HUES64 (cell line): Measurements from ENCODE around the gene ARRB2. TPM values are rescaled to one million over a fixed set of nuclear protein-coding genes. Genes with fewer than 3 reads are reported as not detected.
A peak's percentile ranks its signal among the peaks of the same experiment; 100 is the strongest.

ENCODE experiments used
- H3K27ac ChIP-seq: 2 replicates; pipeline ENCODE4 v1.7.0; 2013; ENCODE audit warnings: low read depth, low read length, inconsistent platforms
- H3K27me3 ChIP-seq: 2 replicates; pipeline ENCODE4 v1.6.1; 2013; ENCODE audit warnings: mild to moderate bottlenecking, low read length; ENCODE audit not compliant: insufficient read depth
- H3K36me3 ChIP-seq: 2 replicates; pipeline ENCODE4 v1.6.1; 2013; ENCODE audit warnings: mild to moderate bottlenecking, low read length; ENCODE audit not compliant: insufficient read depth
- H3K4me1 ChIP-seq: 2 replicates; pipeline ENCODE4 v1.6.1; 2013; ENCODE audit warnings: mild to moderate bottlenecking, low read length, moderate library complexity; ENCODE audit not compliant: insufficient read depth
- H3K4me3 ChIP-seq: 2 replicates; pipeline ENCODE4 v1.5.1; 2013; ENCODE audit warnings: mild to moderate bottlenecking, low read length, moderate library complexity
- H3K9ac ChIP-seq: 2 replicates; pipeline ENCODE4 v1.6.1; 2013; ENCODE audit warnings: mild to moderate bottlenecking, low read depth, low read length
- H3K9me3 ChIP-seq: 2 replicates; pipeline ENCODE4 v1.6.1; 2013; ENCODE audit warnings: low read depth, low read length; ENCODE audit not compliant: insufficient read depth
- WGBS: fragments of 150-250, 120-280 bp; methylation state at CpG from one replicate; pipeline ENCODE4 v1.1.7; 2013; ENCODE audit warnings: missing lambda C conversion rate; 5-methylcytosine and 5-hydroxymethylcytosine counted together
- polyA plus RNA-seq, 2 experiments: library from polyadenylated mRNA; stranded (reverse); fragments of 50-300 nt; gene quantifications; one replicate each; pipeline ENCODE4 v1.2.3, GENCODE V29; 2013

The ARRB2 gene
- 44.4 TPM for polyA plus RNA-seq (2013, experiment 1 of 2)
- 49.7 TPM for polyA plus RNA-seq (2013, experiment 2 of 2)

- H3K36me3 ChIP-seq: no peaks in the 10 kb centered on the region
- WGBS: under 1% methylated on average over 67 of the region's 67 CpGs
- peak within 1 kb of the TSS; percentile 64 for H3K9ac ChIP-seq
- 0 out of 2 replicates have a peak, but pooled peaks cover 3% of the 10 kb centered on the region for H3K27me3 ChIP-seq
- peak within 1 kb of the TSS; percentile 39; the same call in 1 of the 2 replicates for H3K27ac ChIP-seq
- H3K4me1 ChIP-seq: peaks cover 10% of the 10 kb centered on the region
- peak within 1 kb of the TSS; percentile 80 for H3K4me3 ChIP-seq
- H3K9me3 ChIP-seq: no peaks in the 10 kb centered on the region
Observed at GRCh38 chr17:4709794-4710692, at the start of gene ARRB2. Gene ARRB2 (plus strand): TSS chr17:4710632. CDS start chr17:4710722, 90 bp downstream.

- no peak overlapping the region for H3K9ac ChIP-seq
- WGBS: 88% methylated on average over 7 of the region's 8 CpGs
- H3K27ac ChIP-seq: no peak overlapping the region
- H3K4me3 ChIP-seq: no peak overlapping the region
- H3K27me3 ChIP-seq: no peaks in the 10 kb centered on the region
- no peaks in the 10 kb centered on the region for H3K9me3 ChIP-seq
- H3K4me1 ChIP-seq: no peaks in the 10 kb centered on the region
- no peaks in the 10 kb centered on the region for H3K36me3 ChIP-seq
Observed at GRCh38 chr17:4663711-4664110, 46.7 kb upstream of the ARRB2 start.

- Histone ChIP-seq H3K9ac (no peak overlapping the region), H3K27me3 (no peaks in the 10 kb centered on the region), H3K36me3 (no peaks in the 10 kb centered on the region), H3K4me3 (no peak overlapping the region), H3K4me1 (no peaks in the 10 kb centered on the region), H3K9me3 (no peaks in the 10 kb centered on the region), H3K27ac (no peak overlapping the region)
- WGBS: 92% methylated on average over 9 of the region's 9 CpGs
Observed at GRCh38 chr17:4664230-4664629, 46.2 kb upstream of the ARRB2 start.

GRCh38 chr17:4665027-4665426 is 45.4 kb upstream of the ARRB2 start:
- no peaks in the 10 kb centered on the region for H3K4me1 ChIP-seq
- no peak overlapping the region for H3K4me3 ChIP-seq
- H3K36me3 ChIP-seq: peaks cover 6% of the 10 kb centered on the region; the same call in 1 of the 2 replicates
- no peak overlapping the region for H3K9ac ChIP-seq
- no peak overlapping the region for H3K27ac ChIP-seq
- 87% methylated on average over 9 of the region's 9 CpGs for WGBS
- no peaks in the 10 kb centered on the region for H3K27me3 ChIP-seq
- no peaks in the 10 kb centered on the region for H3K9me3 ChIP-seq

- Histone ChIP-seq H3K27ac (no peak overlapping the region), H3K27me3 (no peaks in the 10 kb centered on the region), H3K9ac (no peak overlapping the region), H3K4me1 (no peaks in the 10 kb centered on the region), H3K9me3 (no peaks in the 10 kb centered on the region), H3K4me3 (no peak overlapping the region), H3K36me3 (peaks cover 14% of the 10 kb centered on the region)
- WGBS: 77% methylated on average over 4 of the region's 5 CpGs
Observed at GRCh38 chr17:4666296-4666695, 44.1 kb upstream of the ARRB2 start.

- Histone ChIP-seq H3K36me3 (peaks cover 23% of the 10 kb centered on the region), H3K9ac (no peak overlapping the region), H3K4me3 (no peak overlapping the region), H3K9me3 (no peaks in the 10 kb centered on the region), H3K4me1 (no peaks in the 10 kb centered on the region), H3K27ac (no peak overlapping the region), H3K27me3 (no peaks in the 10 kb centered on the region)
- 91% methylated on average over 3 of the region's 4 CpGs for WGBS
Observed at GRCh38 chr17:4667166-4667565, 43.3 kb upstream of the ARRB2 start.

GRCh38 chr17:4672055-4672630 is 38.3 kb upstream of the ARRB2 start:
- Histone ChIP-seq H3K27me3 (no peaks in the 10 kb centered on the region), H3K9ac (no peak overlapping the region), H3K9me3 (no peaks in the 10 kb centered on the region), H3K4me3 (no peak overlapping the region), H3K27ac (no peak overlapping the region), H3K4me1 (no peaks in the 10 kb centered on the region), H3K36me3 (peaks cover 71% of the 10 kb centered on the region)
- WGBS: 91% methylated on average over 7 of the region's 9 CpGs

GRCh38 chr17:4672751-4673150 is 37.7 kb upstream of the ARRB2 start:
- Histone ChIP-seq H3K9me3 (no peaks in the 10 kb centered on the region), H3K4me3 (no peak overlapping the region), H3K27me3 (no peaks in the 10 kb centered on the region), H3K27ac (no peak overlapping the region), H3K36me3 (peaks cover 76% of the 10 kb centered on the region), H3K9ac (no peak overlapping the region), H3K4me1 (no peaks in the 10 kb centered on the region)
- WGBS: 95% methylated on average over 8 of the region's 8 CpGs

- Histone ChIP-seq H3K27me3 (no peaks in the 10 kb centered on the region), H3K9me3 (no peaks in the 10 kb centered on the region), H3K27ac (no peak overlapping the region), H3K9ac (no peak overlapping the region), H3K36me3 (peaks cover 78% of the 10 kb centered on the region), H3K4me3 (no peak overlapping the region), H3K4me1 (no peaks in the 10 kb centered on the region)
- WGBS: 97% methylated on average over 11 of the region's 11 CpGs
Observed at GRCh38 chr17:4673169-4673568, 37.3 kb upstream of the ARRB2 start.

- H3K27ac ChIP-seq: no peak overlapping the region
- no peak overlapping the region for H3K9ac ChIP-seq
- no peak overlapping the region for H3K4me3 ChIP-seq
- WGBS: 96% methylated on average over 25 of the region's 27 CpGs
- no peaks in the 10 kb centered on the region for H3K27me3 ChIP-seq
- no peaks in the 10 kb centered on the region for H3K4me1 ChIP-seq
- no peaks in the 10 kb centered on the region for H3K9me3 ChIP-seq
- peaks cover 88% of the 10 kb centered on the region for H3K36me3 ChIP-seq
Observed at GRCh38 chr17:4673986-4674684, 36.3 kb upstream of the ARRB2 start.

GRCh38 chr17:4674685-4674998 is 35.8 kb upstream of the ARRB2 start:
- WGBS: 97% methylated on average over 5 of the region's 8 CpGs
- Histone ChIP-seq H3K27ac (no peak overlapping the region), H3K9ac (no peak overlapping the region), H3K4me1 (no peaks in the 10 kb centered on the region), H3K4me3 (no peak overlapping the region), H3K9me3 (no peaks in the 10 kb centered on the region), H3K27me3 (no peaks in the 10 kb centered on the region), H3K36me3 (peaks cover 90% of the 10 kb centered on the region)
